HEK293 (cell line): ENCODE data around the gene SEZ6L.

ENCODE experiments used
- CTCF ChIA-PET: fragments of 350-600 bp; formaldehyde crosslinking; extraction: SDS; loops from one replicate; lab custom pipeline; 2021; ENCODE audit warnings: antibody characterized with exemption; lab: Yijun Ruan, JAX
- POLR2A ChIA-PET: fragments of 300-600 bp; formaldehyde crosslinking; extraction: SDS; loops from one replicate; lab custom pipeline; 2020; ENCODE audit warnings: antibody characterized with exemption, inconsistent platforms; lab: Yijun Ruan, JAX
- H3K27ac ChIP-seq: fragments of 200-500 bp; sonication (Bioruptor generic); 2 replicates; pipeline ENCODE4 v1.5.1; 2014; ENCODE audit warnings: low read depth, low read length, control low read depth, inconsistent platforms; ENCODE audit errors: extremely low read depth
- H3K36me3 ChIP-seq, 2 experiments: fragments of 200-500 bp in 1 of 2; sonication (Bioruptor generic) in 1 of 2; 1 replicate in 1 of 2; 2 replicates in 1 of 2; pipeline ENCODE4 v1.5.1; 2014 to 2017; ENCODE audit warnings: inconsistent platforms in 2 of 2, low read length in 2 of 2; ENCODE audit not compliant: control insufficient read depth in 2 of 2, insufficient read depth in 1 of 2
- H3K4me1 ChIP-seq: fragments of 200-500 bp; sonication (Bioruptor generic); 2 replicates; pipeline ENCODE4 v1.5.1; 2014; ENCODE audit warnings: mild to moderate bottlenecking, low read length, inconsistent platforms; ENCODE audit not compliant: control insufficient read depth, insufficient read depth
- H3K4me3 ChIP-seq: 2 replicates; pipeline ENCODE4 v1.5.1; 2011; ENCODE audit warnings: low read depth, mild to moderate bottlenecking, control low read depth, low read length, moderate library complexity
- H3K9me3 ChIP-seq: fragments of 200-500 bp; sonication (Bioruptor generic); 2 replicates; pipeline ENCODE4 v1.5.1; 2014; ENCODE audit warnings: low read depth, low read length, inconsistent platforms; ENCODE audit not compliant: control insufficient read depth, insufficient read depth
- GLI2 ChIP-seq: fragments of 450-650 bp; formaldehyde crosslinking; IDR thresholded peaks from 2 replicates; pipeline ENCODE4; 2017; ENCODE audit warnings: missing biosample characterization, missing genetic modification characterization, low read depth, borderline replicate concordance
- GLIS1 ChIP-seq: fragments of 450-650 bp; formaldehyde crosslinking; IDR thresholded peaks from 2 replicates; pipeline ENCODE4 v1.5.1; 2016; ENCODE audit warnings: missing biosample characterization, missing genetic modification characterization
- OVOL3 ChIP-seq: fragments of 450-650 bp; formaldehyde crosslinking; IDR thresholded peaks from 2 replicates; pipeline ENCODE4 v1.5.1; 2016; ENCODE audit warnings: missing biosample characterization, missing genetic modification characterization
- RBAK ChIP-seq: fragments of 450-650 bp; formaldehyde crosslinking; IDR thresholded peaks from 2 replicates; pipeline ENCODE4 v1.5.1; 2016; ENCODE audit warnings: missing biosample characterization, missing genetic modification characterization
- REPIN1 ChIP-seq: fragments of 450-650 bp; formaldehyde crosslinking; IDR thresholded peaks from 2 replicates; pipeline ENCODE4 v1.5.1; 2017; ENCODE audit warnings: missing biosample characterization, missing genetic modification characterization, low read depth
- SALL2 ChIP-seq: fragments of 450-650 bp; formaldehyde crosslinking; IDR thresholded peaks from 2 replicates; pipeline ENCODE4 v1.5.0; 2017; ENCODE audit warnings: missing biosample characterization, mild to moderate bottlenecking, missing genetic modification characterization, borderline replicate concordance
- SCRT1 ChIP-seq: fragments of 450-650 bp; formaldehyde crosslinking; IDR thresholded peaks from 2 replicates; pipeline ENCODE4 v1.5.1; 2016; ENCODE audit warnings: missing biosample characterization, missing genetic modification characterization, borderline replicate concordance
- YY2 ChIP-seq: fragments of 450-650 bp; formaldehyde crosslinking; IDR thresholded peaks from 2 replicates; pipeline ENCODE4 v1.5.1; 2016; ENCODE audit warnings: missing biosample characterization, missing genetic modification characterization
- ZBTB17 ChIP-seq: fragments of 450-650 bp; formaldehyde crosslinking; IDR thresholded peaks from 2 replicates; pipeline ENCODE4 v1.5.1; 2016; ENCODE audit warnings: missing biosample characterization, missing genetic modification characterization
- ZFHX2 ChIP-seq: fragments of 450-650 bp; formaldehyde crosslinking; conservative IDR thresholded peaks from 2 replicates; pipeline ENCODE4 v1.5.1; 2016; ENCODE audit warnings: missing biosample characterization, missing genetic modification characterization
- ZFP3 ChIP-seq: fragments of 450-650 bp; formaldehyde crosslinking; IDR thresholded peaks from 2 replicates; pipeline ENCODE4 v1.5.1; 2016; ENCODE audit warnings: low read depth, missing biosample characterization, missing genetic modification characterization
- ZFP41 ChIP-seq: fragments of 450-650 bp; formaldehyde crosslinking; IDR thresholded peaks from 2 replicates; pipeline ENCODE4 v1.5.1; 2016; ENCODE audit warnings: missing biosample characterization, missing genetic modification characterization, borderline replicate concordance
- ZNF133 ChIP-seq: fragments of 450-650 bp; formaldehyde crosslinking; IDR thresholded peaks from 2 replicates; pipeline ENCODE4 v1.5.1; 2016; ENCODE audit warnings: missing biosample characterization, missing genetic modification characterization
- ZNF366 ChIP-seq: fragments of 450-650 bp; formaldehyde crosslinking; conservative IDR thresholded peaks from 2 replicates; pipeline ENCODE4 v1.5.1; 2016; ENCODE audit warnings: missing biosample characterization, missing genetic modification characterization
- ZNF514 ChIP-seq: fragments of 450-650 bp; formaldehyde crosslinking; IDR thresholded peaks from 2 replicates; pipeline ENCODE4 v1.5.1; 2016; ENCODE audit warnings: missing biosample characterization, missing genetic modification characterization
- ZNF521 ChIP-seq: fragments of 450-650 bp; formaldehyde crosslinking; IDR thresholded peaks from 2 replicates; pipeline ENCODE4 v1.5.1; 2017; ENCODE audit warnings: missing biosample characterization, mild to moderate bottlenecking, missing genetic modification characterization
- ZNF560 ChIP-seq: fragments of 450-650 bp; formaldehyde crosslinking; IDR thresholded peaks from 2 replicates; pipeline ENCODE4 v1.5.1; 2017; ENCODE audit warnings: missing biosample characterization, missing genetic modification characterization, borderline replicate concordance
- ZNF571 ChIP-seq: fragments of 450-650 bp; formaldehyde crosslinking; IDR thresholded peaks from 2 replicates; pipeline ENCODE4 v1.5.0; 2017; ENCODE audit warnings: missing biosample characterization, missing genetic modification characterization
- ZNF670 ChIP-seq: fragments of 450-650 bp; formaldehyde crosslinking; IDR thresholded peaks from 2 replicates; pipeline ENCODE4 v1.5.1; 2016; ENCODE audit warnings: missing biosample characterization, missing genetic modification characterization, low read depth
- ZNF768 ChIP-seq: fragments of 450-650 bp; formaldehyde crosslinking; IDR thresholded peaks from 2 replicates; pipeline ENCODE4 v1.5.1; 2018; ENCODE audit warnings: missing biosample characterization, mild to moderate bottlenecking, missing genetic modification characterization
- ZNF777 ChIP-seq: fragments of 450-650 bp; formaldehyde crosslinking; IDR thresholded peaks from 2 replicates; pipeline ENCODE4 v1.5.1; 2017; ENCODE audit warnings: missing biosample characterization, missing genetic modification characterization, borderline replicate concordance
- TF ChIP-seq, protein P1 (sequence below): fragments of 450-650 bp; formaldehyde crosslinking; IDR thresholded peaks from 2 replicates; pipeline ENCODE4 v1.5.1; 2016; ENCODE audit warnings: missing biosample characterization, missing genetic modification characterization
- TF ChIP-seq, protein P2 (sequence below): fragments of 450-650 bp; formaldehyde crosslinking; IDR thresholded peaks from 2 replicates; pipeline ENCODE4 v1.5.0; 2017; ENCODE audit warnings: missing biosample characterization, missing genetic modification characterization, borderline replicate concordance
- TF ChIP-seq, protein P3 (sequence below): fragments of 450-650 bp; formaldehyde crosslinking; IDR thresholded peaks from 2 replicates; pipeline ENCODE4 v1.5.1; 2016; ENCODE audit warnings: missing biosample characterization, missing genetic modification characterization
- TF ChIP-seq, protein P4 (sequence below): fragments of 450-650 bp; formaldehyde crosslinking; IDR thresholded peaks from 2 replicates; pipeline ENCODE4 v1.5.1; 2016; ENCODE audit warnings: missing biosample characterization, missing genetic modification characterization
- TF ChIP-seq, protein P5 (sequence below): fragments of 450-650 bp; formaldehyde crosslinking; IDR thresholded peaks from 2 replicates; pipeline ENCODE4 v1.5.1; 2017; ENCODE audit warnings: missing biosample characterization, missing genetic modification characterization

Gene SEZ6L

DNA sequence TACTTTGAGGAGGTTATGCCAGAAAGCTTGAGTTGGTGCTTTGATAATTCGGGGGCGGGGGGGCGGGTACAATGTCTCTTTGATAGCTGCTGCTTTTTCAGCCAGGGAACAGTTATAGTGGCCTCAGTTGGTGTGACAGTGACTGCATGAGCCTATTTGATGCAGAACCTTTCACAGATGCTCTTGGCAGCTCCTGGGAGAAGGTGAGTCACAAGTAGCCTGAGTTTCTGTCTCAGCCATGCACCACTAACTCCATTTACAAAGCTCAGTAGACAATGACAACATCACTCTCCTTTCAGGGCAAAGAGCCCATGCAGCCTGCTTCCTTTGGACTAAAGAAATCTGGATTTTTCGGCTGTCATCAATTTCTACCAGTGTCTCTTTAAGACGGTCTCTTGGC is 42.1 kb upstream of the SEZ6L start:
- Histone ChIP-seq H3K4me1 (no peaks in the 10 kb centered on the region), H3K27ac (no peak overlapping the region), H3K4me3 (no peak overlapping the region), H3K36me3 (no peaks in the 10 kb centered on the region), H3K9me3 (no peaks in the 10 kb centered on the region)
- ChIA-PET CTCF (interaction anchor here (0.5 to 1.1 kb wide), 4 partner anchors 45 to 539 kb away, joined by 3 read pairs; no protein-coding TSS in a partner anchor), POLR2A (no interaction called here)
- TF ChIP-seq, protein P1, sequence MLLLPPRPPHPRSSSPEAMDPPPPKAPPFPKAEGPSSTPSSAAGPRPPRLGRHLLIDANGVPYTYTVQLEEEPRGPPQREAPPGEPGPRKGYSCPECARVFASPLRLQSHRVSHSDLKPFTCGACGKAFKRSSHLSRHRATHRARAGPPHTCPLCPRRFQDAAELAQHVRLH (tag by site-specific recombination) = no peak
- TF ChIP-seq GLIS1 (tag by site-specific recombination) = no peak
- TF ChIP-seq YY2 (tag by site-specific recombination) = no peak
- TF ChIP-seq ZNF521 (tag by site-specific recombination) = no peak
- TF ChIP-seq, protein P2, sequence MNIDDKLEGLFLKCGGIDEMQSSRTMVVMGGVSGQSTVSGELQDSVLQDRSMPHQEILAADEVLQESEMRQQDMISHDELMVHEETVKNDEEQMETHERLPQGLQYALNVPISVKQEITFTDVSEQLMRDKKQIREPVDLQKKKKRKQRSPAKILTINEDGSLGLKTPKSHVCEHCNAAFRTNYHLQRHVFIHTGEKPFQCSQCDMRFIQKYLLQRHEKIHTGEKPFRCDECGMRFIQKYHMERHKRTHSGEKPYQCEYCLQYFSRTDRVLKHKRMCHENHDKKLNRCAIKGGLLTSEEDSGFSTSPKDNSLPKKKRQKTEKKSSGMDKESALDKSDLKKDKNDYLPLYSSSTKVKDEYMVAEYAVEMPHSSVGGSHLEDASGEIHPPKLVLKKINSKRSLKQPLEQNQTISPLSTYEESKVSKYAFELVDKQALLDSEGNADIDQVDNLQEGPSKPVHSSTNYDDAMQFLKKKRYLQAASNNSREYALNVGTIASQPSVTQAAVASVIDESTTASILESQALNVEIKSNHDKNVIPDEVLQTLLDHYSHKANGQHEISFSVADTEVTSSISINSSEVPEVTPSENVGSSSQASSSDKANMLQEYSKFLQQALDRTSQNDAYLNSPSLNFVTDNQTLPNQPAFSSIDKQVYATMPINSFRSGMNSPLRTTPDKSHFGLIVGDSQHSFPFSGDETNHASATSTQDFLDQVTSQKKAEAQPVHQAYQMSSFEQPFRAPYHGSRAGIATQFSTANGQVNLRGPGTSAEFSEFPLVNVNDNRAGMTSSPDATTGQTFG (tag by site-specific recombination) = no peak
- TF ChIP-seq, protein P3, sequence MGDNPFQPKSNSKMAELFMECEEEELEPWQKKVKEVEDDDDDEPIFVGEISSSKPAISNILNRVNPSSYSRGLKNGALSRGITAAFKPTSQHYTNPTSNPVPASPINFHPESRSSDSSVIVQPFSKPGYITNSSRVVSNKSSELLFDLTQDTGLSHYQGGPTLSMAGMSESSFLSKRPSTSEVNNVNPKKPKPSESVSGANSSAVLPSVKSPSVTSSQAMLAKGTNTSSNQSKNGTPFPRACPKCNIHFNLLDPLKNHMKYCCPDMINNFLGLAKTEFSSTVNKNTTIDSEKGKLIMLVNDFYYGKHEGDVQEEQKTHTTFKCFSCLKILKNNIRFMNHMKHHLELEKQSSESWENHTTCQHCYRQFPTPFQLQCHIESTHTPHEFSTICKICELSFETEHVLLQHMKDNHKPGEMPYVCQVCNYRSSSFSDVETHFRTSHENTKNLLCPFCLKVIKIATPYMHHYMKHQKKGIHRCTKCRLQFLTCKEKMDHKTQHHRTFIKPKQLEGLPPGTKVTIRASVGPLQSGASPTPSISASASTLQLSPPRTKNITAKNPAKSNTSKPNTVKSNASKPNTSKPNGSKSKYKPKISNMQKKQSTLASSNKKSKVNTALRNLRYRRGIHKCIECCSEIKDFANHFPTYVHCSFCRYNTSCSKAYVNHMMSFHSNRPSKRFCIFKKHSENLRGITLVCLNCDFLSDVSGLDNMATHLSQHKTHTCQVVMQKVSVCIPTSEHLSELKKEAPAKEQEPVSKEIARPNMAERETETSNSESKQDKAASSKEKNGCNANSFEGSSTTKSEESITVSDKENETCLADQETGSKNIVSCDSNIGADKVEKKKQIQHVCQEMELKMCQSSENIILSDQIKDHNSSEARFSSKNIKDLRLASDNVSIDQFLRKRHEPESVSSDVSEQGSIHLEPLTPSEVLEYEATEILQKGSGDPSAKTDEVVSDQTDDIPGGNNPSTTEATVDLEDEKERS (tag by site-specific recombination) = no peak
- no peak for TF ChIP-seq GLI2 (tag by site-specific recombination)
- no peak for TF ChIP-seq ZBTB17 (tag by site-specific recombination)
- TF ChIP-seq ZFHX2 = no peak
- TF ChIP-seq ZNF768 (tag by site-specific recombination) = no peak
- no peak for TF ChIP-seq ZFP41 (tag by site-specific recombination)
- TF ChIP-seq ZNF777 (tag by site-specific recombination) = no peak
- no peak for TF ChIP-seq OVOL3
- no peak for TF ChIP-seq RBAK

DNA sequence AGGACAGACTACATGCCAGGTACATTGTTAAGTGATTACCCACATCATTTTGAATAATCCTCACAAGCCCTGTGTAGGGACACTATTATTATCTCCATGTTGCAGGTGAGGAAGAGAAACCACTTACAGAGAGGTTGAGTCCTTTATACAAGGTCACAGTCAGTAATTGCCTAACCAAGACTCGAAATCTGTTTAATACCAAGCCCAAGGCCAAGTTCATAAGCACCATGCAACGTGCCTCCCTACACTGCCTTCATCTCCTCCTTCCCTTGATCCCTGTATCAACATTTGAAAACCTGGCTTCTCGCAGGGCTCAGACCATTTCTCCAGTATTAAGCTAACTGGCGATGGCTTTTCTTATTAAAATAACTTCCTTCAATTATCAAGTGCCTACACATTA is 41.7 kb upstream of the SEZ6L start:
- Histone ChIP-seq H3K27ac (no peak overlapping the region), H3K36me3 (no peaks in the 10 kb centered on the region), H3K4me3 (no peak overlapping the region), H3K4me1 (no peaks in the 10 kb centered on the region), H3K9me3 (no peaks in the 10 kb centered on the region)
- ChIA-PET CTCF (interaction anchor here (0.6 to 2.6 kb wide), 5 partner anchors 44 to 538 kb away, joined by 3 to 9 read pairs (median 3); no protein-coding TSS in a partner anchor), POLR2A (no interaction called here)
- TF ChIP-seq ZNF366 (no peak), ZNF560 (tag by site-specific recombination) (no peak), ZNF133 (tag by site-specific recombination) (no peak), REPIN1 (no peak), ZNF514 (tag by site-specific recombination) (no peak), SCRT1 (tag by site-specific recombination) (no peak), ZNF670 (tag by site-specific recombination) (no peak), ZFP3 (tag by site-specific recombination) (no peak), ZBTB17 (tag by site-specific recombination) (no peak), SALL2 (tag by site-specific recombination) (no peak), ZNF571 (no peak)
- TF ChIP-seq, protein P4, sequence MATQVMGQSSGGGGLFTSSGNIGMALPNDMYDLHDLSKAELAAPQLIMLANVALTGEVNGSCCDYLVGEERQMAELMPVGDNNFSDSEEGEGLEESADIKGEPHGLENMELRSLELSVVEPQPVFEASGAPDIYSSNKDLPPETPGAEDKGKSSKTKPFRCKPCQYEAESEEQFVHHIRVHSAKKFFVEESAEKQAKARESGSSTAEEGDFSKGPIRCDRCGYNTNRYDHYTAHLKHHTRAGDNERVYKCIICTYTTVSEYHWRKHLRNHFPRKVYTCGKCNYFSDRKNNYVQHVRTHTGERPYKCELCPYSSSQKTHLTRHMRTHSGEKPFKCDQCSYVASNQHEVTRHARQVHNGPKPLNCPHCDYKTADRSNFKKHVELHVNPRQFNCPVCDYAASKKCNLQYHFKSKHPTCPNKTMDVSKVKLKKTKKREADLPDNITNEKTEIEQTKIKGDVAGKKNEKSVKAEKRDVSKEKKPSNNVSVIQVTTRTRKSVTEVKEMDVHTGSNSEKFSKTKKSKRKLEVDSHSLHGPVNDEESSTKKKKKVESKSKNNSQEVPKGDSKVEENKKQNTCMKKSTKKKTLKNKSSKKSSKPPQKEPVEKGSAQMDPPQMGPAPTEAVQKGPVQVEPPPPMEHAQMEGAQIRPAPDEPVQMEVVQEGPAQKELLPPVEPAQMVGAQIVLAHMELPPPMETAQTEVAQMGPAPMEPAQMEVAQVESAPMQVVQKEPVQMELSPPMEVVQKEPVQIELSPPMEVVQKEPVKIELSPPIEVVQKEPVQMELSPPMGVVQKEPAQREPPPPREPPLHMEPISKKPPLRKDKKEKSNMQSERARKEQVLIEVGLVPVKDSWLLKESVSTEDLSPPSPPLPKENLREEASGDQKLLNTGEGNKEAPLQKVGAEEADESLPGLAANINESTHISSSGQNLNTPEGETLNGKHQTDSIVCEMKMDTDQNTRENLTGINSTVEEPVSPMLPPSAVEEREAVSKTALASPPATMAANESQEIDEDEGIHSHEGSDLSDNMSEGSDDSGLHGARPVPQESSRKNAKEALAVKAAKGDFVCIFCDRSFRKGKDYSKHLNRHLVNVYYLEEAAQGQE (tag by site-specific recombination) = no peak
- TF ChIP-seq, protein P5, sequence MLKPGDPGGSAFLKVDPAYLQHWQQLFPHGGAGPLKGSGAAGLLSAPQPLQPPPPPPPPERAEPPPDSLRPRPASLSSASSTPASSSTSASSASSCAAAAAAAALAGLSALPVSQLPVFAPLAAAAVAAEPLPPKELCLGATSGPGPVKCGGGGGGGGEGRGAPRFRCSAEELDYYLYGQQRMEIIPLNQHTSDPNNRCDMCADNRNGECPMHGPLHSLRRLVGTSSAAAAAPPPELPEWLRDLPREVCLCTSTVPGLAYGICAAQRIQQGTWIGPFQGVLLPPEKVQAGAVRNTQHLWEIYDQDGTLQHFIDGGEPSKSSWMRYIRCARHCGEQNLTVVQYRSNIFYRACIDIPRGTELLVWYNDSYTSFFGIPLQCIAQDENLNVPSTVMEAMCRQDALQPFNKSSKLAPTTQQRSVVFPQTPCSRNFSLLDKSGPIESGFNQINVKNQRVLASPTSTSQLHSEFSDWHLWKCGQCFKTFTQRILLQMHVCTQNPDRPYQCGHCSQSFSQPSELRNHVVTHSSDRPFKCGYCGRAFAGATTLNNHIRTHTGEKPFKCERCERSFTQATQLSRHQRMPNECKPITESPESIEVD (tag by site-specific recombination) = no peak
